Activated CD4-positive, alpha-beta T cell treated with anti-CD3 and anti-CD28 coated beads for 1 hour (primary cell): ENCODE measurements around the gene ANO8.

ENCODE experiments used
- DNase-seq: peaks from one replicate; pipeline ENCODE4 v3.0.0-alpha.2; 2020

Gene ANO8

DNA sequence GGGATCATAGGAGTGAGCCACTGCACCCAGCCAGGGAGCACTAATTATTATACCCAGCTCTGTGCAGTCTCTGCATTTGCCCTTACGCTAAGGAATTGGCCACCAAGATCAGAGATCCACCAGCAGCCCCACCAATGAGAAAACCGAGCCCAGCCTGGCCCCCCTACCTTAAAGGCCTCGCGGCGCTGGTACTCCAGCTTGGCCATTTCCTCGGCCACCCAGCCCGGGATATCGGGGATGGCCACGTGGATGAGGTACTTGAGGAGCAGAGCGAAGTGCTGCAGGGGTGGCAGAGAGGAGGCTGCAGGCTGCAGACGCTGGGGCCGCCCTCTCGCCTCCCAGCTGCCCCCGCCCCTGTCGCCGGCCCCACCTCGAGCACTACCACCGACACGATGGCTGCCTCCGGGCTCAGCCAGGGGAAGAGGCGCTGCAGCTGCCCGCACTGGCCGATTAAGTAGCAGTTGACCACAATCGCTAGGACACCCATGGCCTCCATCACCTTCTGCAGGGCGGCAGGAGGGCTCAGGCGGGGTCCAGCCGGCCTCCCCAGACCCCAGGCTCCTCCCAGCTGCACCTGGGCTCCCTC lies 7.5 kb downstream of the ANO8 start:
- no peak for DNase-seq

DNA sequence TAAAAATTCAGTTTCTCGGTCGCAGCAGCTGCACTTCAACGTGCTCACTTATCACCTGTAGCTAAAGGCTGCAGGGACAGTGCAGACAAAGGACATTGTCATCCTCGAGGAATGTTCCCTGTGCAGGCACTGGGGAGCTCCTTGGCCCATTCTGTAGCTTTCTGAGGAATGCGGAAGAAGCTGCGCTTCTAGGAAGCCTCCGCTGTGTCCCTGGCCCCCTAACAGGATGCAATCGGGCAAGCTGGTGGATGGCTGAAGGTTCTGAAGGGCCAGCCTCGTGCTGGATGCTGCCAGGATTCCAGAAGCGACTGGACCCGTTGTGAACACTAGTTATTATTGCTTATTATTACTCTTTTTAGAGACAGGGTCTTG lies 8.1 kb downstream of the ANO8 start:
- DNase-seq = no peak

DNA sequence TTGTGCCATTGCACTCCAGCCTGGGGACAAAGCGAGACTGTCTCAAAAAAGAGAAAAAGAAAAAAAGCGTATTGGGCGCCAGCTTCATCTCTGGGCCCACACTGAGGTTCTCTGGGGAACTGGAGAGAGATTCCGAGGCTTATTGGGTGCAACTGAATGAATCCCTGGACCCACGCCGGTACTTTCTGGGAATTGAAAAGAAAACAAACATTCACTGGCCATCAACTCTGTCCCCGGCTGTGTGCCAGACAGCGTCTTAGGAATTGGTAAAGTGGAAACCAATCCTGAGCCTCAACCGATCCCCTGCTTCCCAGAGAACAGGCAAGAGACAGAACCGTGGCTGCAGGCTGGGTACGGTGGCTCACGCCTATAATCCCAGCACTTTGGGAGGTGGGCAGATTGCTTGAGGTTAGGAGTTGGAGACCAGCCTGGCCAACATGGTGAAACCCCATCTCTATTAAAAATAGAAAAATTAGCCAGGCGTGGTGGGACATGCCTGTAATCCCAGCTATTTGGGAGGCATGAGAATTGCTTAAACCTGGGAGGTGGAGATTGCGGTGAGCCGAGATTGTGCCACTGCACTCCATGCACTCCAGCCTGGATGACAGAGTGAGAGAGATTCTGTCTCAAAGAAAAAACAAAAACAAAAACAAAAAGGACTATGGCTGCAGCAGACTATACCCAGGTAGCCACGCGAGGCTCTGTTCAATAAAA lies 8.6 kb downstream of the ANO8 start:
- DNase-seq = no peak

DNA sequence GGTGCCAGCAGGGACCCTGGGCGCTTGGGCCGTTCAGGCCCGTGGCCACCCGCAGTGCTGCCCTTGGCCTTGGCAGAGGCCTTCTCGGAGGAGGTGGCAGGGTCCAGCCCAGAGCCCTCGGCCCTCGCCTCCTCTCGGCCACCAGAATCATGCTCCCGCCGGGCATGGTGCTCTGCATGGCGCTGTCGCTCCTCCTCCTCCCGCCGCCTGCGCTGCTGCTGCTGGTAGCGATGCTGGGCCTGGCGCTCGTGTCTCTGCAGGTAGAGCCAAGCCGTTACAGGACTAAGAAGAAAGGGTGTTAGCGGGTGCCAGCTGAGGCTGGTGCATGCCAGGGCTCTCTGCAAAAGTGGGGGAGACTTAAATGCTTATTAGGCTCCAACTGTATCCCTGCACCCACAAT lies 9.5 kb downstream of the ANO8 start:
- DNase-seq = no peak

DNA sequence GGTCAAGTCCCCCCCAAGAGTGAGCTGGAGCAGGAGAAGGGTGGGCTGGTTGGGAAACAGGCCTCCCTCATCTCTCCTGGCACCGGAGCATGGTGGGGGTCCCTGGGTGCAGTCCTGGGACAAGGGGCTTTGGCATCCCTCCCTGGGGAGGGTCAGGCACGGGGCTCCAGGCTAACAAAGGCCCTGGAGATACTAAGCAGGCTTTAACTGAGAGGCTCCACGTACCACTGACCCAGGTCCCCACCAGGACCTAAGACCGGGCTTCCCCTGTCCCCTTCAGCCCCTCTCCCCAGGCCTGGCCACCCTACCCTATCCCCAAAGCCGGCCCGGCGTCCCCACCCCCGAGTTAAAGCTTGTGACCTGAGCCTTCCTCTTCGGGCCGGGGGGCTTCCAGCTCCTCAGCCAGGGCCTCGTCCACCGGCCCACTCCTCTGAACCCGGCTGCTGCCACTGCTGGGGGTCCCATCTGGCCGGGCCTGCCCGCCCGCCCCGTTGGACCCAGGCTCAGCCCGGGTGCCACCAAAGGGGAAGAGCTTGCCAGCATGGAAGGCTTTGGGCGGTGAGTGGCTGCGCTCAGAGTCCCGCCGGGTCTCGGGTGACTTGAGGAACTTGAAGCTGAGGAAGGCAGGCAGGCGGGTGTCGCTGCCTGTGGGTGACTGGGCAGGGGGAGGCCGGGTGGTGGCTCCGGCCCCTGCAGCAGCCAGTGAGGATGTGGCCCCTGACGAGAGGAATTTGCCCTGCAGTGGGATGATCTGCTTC lies 10.1 kb downstream of the ANO8 start:
- no peak for DNase-seq

DNA sequence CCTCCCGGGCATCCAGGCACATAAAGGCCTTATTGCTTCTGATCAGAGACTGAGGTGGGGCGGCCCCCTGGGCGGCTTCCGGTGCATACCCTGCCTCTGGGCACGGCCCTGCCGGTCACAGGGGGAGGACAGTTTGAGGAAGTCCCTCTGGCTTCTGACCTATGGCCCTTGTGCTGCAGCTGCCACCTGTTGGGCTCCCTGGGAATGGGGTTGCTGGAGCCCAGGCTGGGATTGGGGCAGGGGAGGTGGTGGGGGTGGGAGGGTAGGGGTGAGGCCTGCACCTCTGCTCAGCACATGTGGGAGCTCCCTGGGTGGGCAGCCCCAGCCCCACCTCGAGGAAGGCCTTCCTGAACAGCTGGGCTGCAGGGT lies 10.7 kb downstream of the ANO8 start:
- no peak for DNase-seq

DNA sequence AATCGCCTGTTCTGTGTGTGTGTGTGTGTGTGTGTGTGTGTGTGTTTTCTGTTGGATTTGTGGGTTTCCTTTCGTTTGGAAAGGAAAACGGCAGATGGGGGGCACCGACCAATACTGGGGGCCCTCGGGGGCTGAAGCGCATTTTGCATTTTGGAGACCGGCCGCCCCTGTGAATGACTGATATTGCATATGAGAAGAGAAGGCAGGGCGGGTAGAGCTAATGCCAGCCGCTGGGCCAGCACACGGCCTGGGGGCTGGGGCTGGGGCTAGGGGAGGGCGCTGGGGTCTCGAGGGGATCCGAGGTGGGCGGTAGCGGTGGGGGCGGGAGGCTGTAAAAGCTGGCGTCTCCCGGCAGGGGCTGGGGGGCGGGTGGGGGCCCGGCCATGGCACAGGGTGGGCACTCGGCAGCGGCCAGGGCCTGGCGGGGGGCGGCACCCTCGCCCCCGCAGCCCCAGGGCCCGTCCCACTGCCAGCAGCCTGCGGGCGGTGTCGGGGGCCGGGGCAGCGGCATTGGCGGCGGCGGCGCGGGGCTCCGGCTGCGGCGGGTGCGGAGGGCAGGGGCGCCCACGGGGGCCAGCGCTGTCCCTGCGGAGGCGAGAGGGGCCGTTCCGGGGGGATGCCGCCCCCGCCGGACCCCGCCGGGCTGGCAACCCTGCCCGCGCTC lies 11.2 kb downstream of the ANO8 start:
- no peak for DNase-seq

DNA sequence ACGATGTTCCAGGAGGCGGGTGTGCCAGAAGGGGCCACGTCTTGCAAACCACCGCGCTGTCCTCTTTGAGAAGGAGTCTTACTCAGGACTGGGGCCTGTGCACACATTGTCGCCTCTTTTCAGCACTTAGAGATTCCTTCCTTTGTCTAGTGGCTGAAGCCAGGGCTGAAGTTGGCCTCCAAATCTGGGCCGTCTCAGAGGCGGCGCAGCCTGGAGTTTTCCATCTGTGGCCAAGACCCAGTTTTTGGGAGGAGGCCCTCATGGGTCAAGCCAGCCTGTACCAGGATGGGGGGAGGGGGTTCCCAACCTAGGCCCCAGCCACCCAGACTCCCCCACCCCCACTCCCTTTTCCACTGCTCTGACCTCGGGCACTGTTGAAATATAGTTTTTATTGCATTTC lies 11.8 kb downstream of the ANO8 start:
- no peak for DNase-seq

DNA sequence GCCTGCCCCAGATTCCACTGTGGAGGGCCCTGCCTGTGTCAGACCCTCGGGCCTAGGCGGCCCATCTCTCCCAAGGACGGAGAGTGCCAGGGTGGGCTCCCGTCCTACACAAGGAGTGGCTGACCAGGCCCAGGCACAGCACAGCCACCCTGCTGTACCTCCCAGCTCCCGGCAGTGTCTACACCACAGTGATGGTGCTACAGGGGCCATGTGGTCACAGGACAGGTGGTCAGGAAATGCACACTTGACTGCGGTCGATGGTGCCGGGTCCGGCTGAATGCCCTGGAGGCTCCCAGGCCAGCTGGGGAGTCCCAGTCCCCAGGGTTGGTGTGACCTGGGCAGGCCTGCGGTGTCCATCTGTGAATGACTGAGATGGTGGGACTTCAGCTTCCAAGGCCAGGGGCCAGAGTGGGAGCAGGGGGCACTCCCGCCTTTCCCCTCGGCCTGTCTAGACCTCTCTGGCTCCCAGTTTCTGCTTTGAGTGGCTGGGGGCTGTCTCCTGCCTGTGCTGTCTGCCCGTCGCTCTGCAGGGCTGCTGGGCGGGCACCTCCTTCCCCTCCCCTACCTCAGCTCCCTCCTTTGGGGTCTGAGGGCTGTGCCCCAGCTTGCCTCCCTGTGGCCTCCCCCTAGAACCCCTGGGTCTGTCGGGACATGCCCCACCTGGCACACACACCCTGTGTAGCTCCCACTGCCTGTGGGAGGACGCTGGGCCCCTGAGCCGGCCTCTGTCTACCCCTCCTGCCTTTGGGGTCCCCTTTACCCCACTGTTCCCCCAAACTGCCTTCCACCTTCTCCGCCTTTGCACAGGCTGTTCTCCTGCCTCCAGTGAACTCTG lies 12.8 kb downstream of the ANO8 start:
- no peak for DNase-seq

DNA sequence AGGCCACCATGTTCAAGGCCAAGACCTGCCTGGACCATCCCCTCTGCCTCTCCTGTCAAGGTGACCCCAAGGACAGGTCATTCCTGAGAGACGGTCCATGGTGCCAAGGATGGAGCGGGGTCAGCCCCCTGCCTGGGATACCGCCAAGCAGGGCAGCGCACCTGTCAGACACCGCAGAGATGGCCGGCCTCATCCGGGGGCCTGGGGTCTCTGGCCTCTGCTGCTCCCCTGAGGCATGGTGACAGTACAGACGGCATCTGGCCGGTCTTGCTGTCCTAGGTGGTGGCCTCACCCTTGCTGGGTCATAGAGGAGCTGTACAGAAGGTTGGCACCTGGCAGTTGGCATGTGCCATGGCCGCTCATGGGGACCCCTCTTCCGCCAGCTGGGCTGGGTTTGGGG lies 14.2 kb downstream of the ANO8 start:
- no peak for DNase-seq

DNA sequence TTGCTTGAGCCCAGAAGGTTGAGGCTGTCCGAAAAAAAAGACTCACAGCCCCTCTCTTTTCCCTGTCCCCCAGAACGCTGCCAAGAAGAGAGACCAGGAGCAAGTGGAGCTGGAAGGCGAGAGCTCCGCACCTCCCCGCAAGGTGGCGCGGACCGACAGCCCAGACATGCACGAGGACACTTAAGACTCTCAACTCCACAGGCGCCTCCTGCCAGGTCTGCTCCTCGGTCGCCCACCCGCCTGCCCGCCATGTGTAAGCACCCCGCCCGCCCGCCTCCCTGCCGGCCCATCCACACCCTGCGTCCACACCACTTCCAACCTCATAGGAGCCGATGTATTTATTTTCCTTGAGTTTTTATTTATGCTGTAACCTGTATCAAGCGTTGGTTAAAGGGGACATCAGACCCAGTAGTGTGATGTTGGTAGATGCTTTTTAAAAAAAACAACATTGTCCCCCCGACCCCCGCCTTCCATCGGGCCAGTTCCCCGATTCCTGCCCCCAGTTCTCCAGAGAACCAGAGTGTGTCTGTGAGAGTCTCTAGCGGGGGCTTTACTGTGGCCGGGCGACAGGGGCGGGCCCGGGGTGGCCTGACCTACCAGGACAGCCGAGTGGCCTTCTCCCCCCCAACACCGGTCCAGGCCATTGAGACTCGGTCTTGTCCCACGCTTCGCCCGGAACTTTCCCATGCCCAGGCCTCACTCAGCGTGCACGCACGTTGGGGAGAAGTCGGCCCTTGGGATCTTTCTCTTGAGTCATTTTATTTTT lies 15.0 kb downstream of the ANO8 start:
- DNase-seq = no peak

DNA sequence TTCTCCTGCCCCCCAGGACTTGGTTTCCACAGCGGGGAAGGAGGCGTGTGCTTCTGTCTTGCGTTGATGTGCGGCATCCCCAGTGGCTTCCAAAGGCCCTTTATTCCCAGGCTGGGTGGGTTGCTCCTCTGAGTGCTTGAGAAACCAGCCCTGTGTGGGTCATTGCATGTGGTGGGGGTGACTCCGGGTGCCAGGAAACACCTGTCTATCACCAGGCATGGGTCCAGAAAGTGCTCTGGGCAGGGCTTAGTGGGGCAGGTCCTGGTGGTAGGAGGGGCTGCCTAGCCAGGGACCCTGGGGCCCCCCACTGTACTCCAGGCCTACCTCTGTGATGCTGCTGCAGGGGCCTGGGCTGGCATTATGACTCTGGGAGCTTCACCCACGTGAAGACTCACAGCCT lies 15.7 kb downstream of the ANO8 start:
- DNase-seq = no peak

DNA sequence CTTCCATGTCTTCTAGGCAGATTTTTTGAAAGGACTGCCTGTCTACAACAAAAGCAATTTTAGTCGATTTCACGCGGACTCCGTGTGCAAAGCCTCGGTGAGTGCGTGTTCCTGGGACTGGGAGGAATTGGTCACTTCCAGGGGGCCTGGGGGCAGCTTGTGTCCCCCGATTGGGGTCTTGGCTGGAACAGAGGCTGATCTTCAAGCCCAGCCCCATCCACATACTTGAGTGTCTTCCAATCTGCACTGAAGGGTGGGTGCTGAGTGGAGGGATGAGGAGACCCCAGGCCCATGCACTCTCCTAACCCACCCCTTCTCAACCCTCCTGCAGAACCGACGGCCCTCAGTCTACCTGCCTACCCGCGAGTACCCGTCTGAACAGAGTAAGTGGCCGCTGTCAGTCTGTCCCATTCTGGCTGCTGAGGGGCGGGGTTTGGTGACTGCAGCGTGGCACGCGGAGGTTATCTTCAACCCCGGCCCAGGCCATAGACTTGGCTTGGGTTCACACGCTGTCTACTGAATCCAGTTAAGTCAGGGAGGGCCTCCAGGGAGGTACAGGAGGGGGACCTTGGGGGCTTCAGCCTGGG lies 20.6 kb downstream of the ANO8 start:
- no peak for DNase-seq

DNA sequence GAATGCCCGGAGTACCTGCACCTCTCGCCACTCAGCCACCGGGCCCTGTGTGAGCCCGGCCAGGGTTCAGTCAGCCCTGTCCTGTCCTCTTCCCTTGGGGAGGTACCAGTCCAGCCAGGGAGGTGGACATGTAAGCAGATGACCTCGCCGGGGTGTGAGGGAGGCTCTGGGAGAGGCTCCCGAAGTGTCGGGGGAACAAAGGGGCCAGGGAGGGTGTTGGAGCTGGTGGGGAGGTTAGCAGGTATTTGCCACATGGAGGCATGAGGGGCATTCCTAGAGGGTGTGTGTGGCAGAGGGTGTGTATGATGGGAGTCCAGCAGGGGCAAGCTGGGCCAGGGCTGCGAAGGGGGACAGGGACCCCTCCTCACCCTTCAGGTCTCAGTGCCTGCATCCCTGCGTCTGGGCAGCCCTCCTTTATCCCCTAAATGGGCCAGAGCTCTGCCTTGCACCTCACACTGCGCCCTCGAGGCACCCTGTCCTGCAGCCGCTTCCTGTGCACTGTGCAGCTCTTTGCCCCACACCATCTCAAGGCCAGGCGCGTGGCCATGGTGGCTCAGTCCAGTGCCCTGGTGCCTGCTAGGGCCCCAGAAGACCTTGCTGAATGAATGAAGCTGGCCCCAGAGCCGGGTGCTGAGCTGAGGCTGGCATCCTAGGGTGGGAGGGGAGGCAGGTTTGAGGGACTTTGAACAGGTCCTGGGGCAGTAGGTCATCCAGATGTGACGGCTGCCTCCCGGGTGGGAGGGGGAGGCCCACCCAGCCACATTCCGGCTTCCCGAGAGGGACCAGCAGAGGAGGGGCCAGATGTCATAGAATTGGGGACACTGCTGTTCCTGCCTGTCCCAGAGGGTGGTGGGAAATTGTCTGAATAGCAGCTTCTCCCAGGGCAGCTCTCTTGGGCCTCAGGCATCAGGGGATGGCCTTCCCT lies 22.2 kb downstream of the ANO8 start:
- no peak for DNase-seq

DNA sequence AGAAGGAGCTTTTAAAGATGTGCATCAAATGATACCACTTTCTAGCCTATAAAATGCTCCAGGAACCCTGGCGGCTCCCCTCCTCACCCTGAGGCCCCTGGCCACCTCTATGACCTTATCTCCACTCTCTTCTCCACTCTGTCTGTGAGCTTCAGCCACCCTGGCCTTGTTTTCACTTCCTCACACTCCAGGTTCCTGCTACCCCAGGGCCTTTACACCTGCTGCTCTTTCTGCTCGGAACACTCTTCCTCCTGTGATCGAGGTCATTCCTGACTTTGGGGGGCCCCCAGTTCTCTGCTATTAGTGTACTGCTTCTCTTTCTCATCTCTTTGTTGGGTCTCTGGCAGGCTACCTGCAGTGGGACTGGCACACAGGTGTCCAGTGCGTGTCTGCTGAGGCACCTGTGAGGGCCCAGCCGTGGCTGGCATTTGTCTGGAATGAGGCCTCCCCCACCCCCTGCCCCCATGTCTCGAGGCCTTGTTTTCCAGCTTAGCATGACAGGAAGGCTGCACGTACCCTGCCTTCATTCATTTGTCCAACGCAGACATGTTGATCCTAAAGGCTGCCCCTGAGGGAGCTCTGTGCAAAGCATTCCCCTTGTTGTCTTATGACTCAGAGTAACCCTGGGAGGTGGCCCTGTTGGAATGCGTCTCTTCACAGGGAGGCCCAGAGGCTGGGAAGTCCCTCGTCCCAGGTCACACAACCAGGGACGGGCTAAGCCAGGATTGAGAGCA lies 23.0 kb downstream of the ANO8 start:
- no peak for DNase-seq

DNA sequence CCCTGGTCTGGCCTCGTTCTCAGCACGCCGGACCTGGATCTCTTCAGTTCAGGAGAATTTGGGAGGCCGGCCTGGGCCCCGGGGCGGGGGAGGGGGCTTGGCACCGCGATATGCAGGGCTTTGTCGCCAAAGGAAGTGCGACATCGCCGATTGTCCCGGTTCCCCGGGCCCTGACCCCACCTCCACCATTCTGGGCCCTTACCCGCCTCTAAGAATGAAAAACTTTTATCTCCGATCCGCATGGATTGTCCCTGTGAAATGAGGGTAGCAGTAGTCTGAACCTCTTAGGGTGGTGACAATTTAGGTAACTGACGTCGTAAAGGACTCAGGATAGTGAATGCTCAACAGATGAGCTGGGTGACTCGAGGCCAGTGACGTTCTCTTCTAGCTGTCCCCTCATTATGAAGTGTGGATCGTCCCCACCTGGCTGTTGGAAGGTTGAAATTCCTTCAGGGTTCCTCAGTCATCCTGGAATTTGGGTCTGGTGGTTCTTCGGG lies 24.6 kb downstream of the ANO8 start:
- no peak for DNase-seq

DNA sequence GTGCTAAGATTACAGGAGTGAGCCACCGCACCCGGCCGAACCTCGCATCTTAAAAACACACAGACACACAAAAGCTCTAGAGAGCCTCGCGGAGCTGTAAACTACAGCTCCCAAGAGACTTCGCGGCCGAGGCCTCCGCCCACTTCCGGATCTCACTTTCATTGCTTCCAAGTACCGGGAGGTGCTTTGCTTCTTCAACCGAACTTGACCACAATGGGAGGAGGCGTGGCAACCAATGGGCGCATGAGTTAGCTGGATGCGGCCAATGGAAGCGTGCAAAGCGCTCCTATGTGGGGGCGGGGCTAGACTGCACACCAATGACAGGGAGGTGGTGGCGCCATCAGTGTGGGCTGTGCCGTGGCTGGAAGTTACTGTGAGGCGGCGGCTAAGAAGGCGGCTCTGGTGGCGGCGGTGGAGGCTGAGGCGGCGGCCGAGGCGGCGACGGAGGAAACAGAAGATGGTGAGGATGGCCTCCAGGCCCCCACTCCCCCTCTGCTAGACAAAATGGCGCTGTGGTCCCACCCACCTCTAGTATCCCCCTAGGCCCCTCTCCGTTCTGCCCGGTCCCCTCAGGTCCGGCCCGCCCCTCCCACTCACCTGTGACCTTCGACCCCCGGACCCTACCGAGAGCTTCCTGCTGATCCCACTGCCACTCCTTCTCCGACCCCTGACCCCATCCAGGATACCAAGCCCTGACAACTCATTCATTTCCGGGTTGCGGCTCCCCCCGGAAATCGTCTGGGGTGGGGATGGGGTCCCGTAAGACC lies 25.3 kb downstream of the ANO8 start, which contains the start of gene DDA1:
Gene DDA1 (plus strand): TSS at position 366 of the 767 bp plus-strand sequence. CDS start 92 bp downstream, at position 458.
- peak; percentile 98 for DNase-seq

DNA sequence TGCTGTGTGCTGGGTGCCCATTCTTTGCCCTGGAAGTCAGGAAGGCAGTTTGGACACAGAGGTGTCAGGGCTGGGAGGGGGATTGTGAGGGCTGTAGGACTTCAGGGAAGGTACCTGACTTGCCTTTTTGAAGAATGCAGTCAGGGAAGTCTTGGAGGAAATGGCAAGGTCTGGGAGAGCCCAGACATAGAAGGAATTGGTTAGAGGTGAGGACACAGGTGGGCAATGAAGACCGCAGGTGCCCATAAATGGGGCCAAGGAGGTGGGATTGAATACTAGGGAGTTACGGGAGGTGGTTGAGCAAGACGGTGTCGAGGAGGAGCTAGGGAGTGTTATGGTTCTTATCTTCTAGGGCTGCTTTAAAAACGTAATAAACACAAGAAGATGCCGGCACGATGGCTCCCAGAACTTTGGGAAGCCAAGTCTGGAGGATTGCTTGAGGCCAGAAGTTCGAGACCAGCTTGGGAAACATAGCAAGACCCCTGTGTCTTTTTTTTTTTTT lies 26.7 kb downstream of the ANO8 start:
- DNase-seq = no peak
